ENCODE data around the gene XDH.

GRCh38 chr2:31457651-31458050 lies 43.1 kb upstream of the XDH start:
- TF ChIP-seq, protein P1, sequence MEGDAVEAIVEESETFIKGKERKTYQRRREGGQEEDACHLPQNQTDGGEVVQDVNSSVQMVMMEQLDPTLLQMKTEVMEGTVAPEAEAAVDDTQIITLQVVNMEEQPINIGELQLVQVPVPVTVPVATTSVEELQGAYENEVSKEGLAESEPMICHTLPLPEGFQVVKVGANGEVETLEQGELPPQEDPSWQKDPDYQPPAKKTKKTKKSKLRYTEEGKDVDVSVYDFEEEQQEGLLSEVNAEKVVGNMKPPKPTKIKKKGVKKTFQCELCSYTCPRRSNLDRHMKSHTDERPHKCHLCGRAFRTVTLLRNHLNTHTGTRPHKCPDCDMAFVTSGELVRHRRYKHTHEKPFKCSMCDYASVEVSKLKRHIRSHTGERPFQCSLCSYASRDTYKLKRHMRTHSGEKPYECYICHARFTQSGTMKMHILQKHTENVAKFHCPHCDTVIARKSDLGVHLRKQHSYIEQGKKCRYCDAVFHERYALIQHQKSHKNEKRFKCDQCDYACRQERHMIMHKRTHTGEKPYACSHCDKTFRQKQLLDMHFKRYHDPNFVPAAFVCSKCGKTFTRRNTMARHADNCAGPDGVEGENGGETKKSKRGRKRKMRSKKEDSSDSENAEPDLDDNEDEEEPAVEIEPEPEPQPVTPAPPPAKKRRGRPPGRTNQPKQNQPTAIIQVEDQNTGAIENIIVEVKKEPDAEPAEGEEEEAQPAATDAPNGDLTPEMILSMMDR (IDR thresholded peaks at IDR 0.05): no peak
- no peak for TF ChIP-seq POLR2A (IDR thresholded peaks at IDR 0.05)
- TF ChIP-seq EP300 (IDR thresholded peaks at IDR 0.05; ENCODE audit: low read depth): no peak
- no peak for TF ChIP-seq POLR2AphosphoS5 (IDR thresholded peaks at IDR 0.05)
